HL-60 (cell line): ENCODE measurements around the gene RMND5B.

Source experiments
- DNase-seq, 2 experiments: peaks; one replicate each; pipeline ENCODE4 v3.0.0-alpha.2; 2010 to 2020; ENCODE audit warnings: low read depth in 1 of 2, low spot score in 1 of 2
- H3K27ac ChIP-seq: fragments of 250-450 bp; sonication (Bioruptor Pico); replicated peaks from 2 replicates; pipeline ENCODE4 v1.5.1; 2020; ENCODE audit warnings: mild to moderate bottlenecking, moderate library complexity
- H3K27me3 ChIP-seq: fragments of 250-450 bp; sonication (Bioruptor Pico); 2 replicates; pipeline ENCODE4 v1.5.1; 2021; ENCODE audit warnings: mild to moderate bottlenecking, moderate library complexity; ENCODE audit not compliant: insufficient read depth, poor library complexity, severe bottlenecking
- H3K4me3 ChIP-seq: replicated peaks from 2 replicates; pipeline ENCODE4 v1.5.1; 2011; ENCODE audit warnings: mild to moderate bottlenecking, control low read depth, low read length; ENCODE audit not compliant: insufficient read depth
- GABPA ChIP-seq: IDR thresholded peaks from 2 replicates; pipeline ENCODE4 v1.6.1; 2012; ENCODE audit warnings: low read depth
- POLR2AphosphoS5 ChIP-seq: IDR thresholded peaks from 2 replicates; pipeline ENCODE4 v1.6.1; 2012; ENCODE audit warnings: low read depth
- SPI1 ChIP-seq: IDR thresholded peaks from 2 replicates; pipeline ENCODE4 v1.6.1; 2012; ENCODE audit warnings: low read depth, mild to moderate bottlenecking, borderline replicate concordance
- TF ChIP-seq, protein P1 (sequence below): IDR thresholded peaks from one replicate; pipeline ENCODE4 v1.5.1; 2011; ENCODE audit warnings: low read length, control low read depth, inconsistent platforms; ENCODE audit not compliant: insufficient read depth
- TF ChIP-seq, protein P2 (sequence below): IDR thresholded peaks from 2 replicates; pipeline ENCODE4 v1.6.1; 2012; ENCODE audit warnings: low read depth; ENCODE audit not compliant: insufficient replicate concordance

RMND5B gene

DNA sequence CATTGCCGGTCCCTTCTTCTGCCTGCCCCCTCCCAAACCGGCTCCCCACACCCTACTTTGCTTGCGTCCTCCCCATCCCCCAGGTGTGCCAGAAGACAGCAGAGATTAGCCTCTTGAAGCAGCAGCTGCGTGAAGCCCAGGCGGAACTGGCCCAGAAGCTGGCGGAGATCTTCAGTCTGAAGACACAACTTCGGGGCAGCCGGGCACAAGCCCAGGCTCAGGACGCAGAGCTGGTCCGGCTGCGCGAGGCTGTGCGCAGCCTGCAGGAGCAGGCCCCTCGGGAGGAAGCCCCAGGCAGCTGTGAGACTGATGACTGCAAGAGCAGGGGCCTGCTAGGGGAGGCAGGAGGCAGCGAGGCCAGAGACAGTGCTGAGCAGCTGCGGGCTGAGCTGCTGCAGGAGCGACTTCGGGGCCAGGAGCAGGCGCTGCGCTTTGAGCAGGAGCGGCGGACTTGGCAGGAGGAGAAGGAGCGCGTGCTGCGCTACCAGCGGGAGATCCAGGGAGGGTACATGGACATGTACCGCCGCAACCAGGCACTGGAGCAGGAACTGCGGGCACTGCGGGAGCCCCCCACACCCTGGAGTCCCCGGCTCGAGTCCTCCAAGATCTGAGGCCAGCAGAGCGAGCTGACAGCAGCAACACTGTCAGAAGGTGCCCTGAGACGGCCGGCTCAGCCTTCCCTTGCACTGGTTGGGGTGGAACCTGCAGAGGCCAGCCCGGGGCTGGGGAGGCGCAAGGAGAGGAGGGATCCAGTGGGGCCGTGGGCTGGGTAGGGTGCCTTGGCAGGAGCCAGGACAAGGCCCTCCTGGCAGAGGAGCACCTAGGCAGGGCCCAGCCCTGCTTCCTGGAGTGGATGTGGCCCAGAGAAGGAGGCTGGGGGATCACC lies 9.2 kb upstream of the RMND5B start:
- Histone ChIP-seq H3K4me3 (peak overlapping the region; percentile 29), H3K27me3 (peaks cover 18% of the 10 kb centered on the region), H3K27ac (no peak overlapping the region)
- TF ChIP-seq, protein P1, sequence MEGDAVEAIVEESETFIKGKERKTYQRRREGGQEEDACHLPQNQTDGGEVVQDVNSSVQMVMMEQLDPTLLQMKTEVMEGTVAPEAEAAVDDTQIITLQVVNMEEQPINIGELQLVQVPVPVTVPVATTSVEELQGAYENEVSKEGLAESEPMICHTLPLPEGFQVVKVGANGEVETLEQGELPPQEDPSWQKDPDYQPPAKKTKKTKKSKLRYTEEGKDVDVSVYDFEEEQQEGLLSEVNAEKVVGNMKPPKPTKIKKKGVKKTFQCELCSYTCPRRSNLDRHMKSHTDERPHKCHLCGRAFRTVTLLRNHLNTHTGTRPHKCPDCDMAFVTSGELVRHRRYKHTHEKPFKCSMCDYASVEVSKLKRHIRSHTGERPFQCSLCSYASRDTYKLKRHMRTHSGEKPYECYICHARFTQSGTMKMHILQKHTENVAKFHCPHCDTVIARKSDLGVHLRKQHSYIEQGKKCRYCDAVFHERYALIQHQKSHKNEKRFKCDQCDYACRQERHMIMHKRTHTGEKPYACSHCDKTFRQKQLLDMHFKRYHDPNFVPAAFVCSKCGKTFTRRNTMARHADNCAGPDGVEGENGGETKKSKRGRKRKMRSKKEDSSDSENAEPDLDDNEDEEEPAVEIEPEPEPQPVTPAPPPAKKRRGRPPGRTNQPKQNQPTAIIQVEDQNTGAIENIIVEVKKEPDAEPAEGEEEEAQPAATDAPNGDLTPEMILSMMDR: no peak
- TF ChIP-seq, protein P2, sequence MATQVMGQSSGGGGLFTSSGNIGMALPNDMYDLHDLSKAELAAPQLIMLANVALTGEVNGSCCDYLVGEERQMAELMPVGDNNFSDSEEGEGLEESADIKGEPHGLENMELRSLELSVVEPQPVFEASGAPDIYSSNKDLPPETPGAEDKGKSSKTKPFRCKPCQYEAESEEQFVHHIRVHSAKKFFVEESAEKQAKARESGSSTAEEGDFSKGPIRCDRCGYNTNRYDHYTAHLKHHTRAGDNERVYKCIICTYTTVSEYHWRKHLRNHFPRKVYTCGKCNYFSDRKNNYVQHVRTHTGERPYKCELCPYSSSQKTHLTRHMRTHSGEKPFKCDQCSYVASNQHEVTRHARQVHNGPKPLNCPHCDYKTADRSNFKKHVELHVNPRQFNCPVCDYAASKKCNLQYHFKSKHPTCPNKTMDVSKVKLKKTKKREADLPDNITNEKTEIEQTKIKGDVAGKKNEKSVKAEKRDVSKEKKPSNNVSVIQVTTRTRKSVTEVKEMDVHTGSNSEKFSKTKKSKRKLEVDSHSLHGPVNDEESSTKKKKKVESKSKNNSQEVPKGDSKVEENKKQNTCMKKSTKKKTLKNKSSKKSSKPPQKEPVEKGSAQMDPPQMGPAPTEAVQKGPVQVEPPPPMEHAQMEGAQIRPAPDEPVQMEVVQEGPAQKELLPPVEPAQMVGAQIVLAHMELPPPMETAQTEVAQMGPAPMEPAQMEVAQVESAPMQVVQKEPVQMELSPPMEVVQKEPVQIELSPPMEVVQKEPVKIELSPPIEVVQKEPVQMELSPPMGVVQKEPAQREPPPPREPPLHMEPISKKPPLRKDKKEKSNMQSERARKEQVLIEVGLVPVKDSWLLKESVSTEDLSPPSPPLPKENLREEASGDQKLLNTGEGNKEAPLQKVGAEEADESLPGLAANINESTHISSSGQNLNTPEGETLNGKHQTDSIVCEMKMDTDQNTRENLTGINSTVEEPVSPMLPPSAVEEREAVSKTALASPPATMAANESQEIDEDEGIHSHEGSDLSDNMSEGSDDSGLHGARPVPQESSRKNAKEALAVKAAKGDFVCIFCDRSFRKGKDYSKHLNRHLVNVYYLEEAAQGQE: no peak
- TF ChIP-seq POLR2AphosphoS5: no peak
- TF ChIP-seq GABPA: no peak
- TF ChIP-seq SPI1: no peak
- peak in 1 of 2 experiments; percentile 26 for DNase-seq

DNA sequence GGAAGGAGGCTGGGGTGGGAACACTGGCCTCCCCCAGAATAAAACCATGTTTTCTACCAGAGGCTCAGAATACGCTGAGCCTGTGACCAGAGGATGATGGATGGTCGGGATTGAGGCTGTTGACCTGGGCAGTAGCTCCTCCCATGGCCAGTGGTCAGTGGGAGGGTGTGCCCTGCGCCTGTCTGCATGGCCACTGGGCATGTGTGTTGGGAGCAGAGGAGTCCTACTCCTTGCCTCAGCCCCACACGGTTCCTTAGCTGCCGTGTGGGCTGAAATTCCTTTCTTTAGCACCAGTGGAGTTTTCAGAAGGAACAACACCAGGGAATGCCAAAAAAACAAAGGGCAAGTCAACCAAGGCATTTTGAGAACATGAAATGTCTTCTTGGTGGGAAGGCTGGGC lies 8.5 kb upstream of the RMND5B start:
- no peak for DNase-seq
- TF ChIP-seq, protein P2: no peak
- TF ChIP-seq POLR2AphosphoS5: no peak
- TF ChIP-seq GABPA: no peak
- TF ChIP-seq SPI1: no peak
- TF ChIP-seq, protein P1: no peak
- no peak overlapping the region for H3K4me3 ChIP-seq
- no peak overlapping the region for H3K27ac ChIP-seq
- peaks cover 11% of the 10 kb centered on the region for H3K27me3 ChIP-seq

DNA sequence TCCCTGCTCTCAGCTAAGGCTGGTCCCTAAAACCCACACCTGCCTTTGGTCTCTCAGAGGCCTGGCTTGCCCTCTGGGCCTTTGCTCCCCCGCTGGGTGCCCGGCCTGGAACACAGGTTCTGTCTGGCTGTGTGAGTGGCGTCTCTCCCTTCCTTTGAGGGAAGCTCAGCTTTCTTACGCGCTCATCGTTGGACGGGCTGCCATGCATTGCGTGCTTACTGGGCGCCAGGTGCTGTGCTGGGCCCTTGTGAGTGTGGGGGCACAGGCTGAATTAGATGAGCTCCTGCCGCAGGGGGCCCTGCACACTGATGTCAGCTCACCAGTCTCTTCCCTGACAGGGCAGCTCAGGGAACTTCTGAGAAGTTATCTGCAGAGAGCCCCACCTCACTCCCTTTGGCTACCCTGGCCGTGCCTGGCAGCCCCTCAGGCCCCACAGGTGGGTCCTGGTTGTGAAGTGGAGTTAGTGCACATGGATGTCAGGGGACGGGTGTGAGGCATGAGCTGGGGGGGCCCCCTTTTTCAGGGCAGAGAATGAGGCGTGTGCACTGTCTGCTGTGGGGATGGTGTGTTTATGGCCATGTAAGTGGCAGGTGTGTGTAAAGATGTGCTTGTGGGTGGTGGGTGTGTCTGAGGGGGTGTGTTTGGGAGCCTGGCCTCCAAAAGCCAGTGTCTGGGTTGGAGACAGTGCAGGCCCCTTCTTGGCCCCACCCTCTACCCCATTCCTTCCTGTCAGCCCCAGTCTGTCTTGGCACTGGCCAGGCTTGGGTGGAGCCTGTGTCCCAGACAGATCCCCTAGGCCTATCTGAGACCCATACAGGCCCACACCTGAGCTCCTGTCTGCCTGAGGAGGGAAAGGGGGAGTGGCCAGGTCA lies 7.5 kb upstream of the RMND5B start:
- DNase-seq: no peak
- Histone ChIP-seq H3K4me3 (no peak overlapping the region), H3K27me3 (peaks cover 5% of the 10 kb centered on the region), H3K27ac (no peak overlapping the region)
- TF ChIP-seq, protein P1: no peak
- TF ChIP-seq GABPA (no peak), POLR2AphosphoS5 (no peak), SPI1 (no peak)
- TF ChIP-seq, protein P2: no peak
